A673 (cell line): ENCODE data around the gene PTGES3L. TPM values are rescaled to one million over a fixed set of nuclear protein-coding genes. Genes with fewer than 3 reads are reported as not detected.
"Not testable (repeated sequence)": the region's sequence is repeated elsewhere in the genome, so short reads cannot be mapped to it uniquely, and the experiment has no call there.

ENCODE experiments used
- BruUV-seq: library from RNA; stranded (reverse); fragments of 400-500 nt; replicated peaks from 2 replicates; lab custom pipeline; 2021; lab: Mats Ljungman, UMichigan
- CTCF ChIA-PET: fragments of 300-600 bp; sonication (Branson Sonifier 250); formaldehyde crosslinking; loops from one replicate; lab custom pipeline; 2022; ENCODE audit warnings: antibody characterized with exemption; lab: Charles Lee
- POLR2A ChIA-PET: fragments of 300-600 bp; sonication (Branson Sonifier 250); formaldehyde crosslinking; loops from one replicate; lab custom pipeline; 2022; ENCODE audit warnings: antibody characterized with exemption; ENCODE audit not compliant: low non-redundant PET; lab: Charles Lee
- DNase-seq: peaks from one replicate; pipeline ENCODE4 v3.0.0-alpha.2; 2015; ENCODE audit warnings: low spot score
- H3K27ac ChIP-seq: fragments of 200-600 bp; sonication (generic); 2 replicates; pipeline ENCODE4 v1.5.1; 2016; ENCODE audit warnings: mixed run types, low read depth, mild to moderate bottlenecking, mixed read lengths, antibody characterized with exemption, low read length; ENCODE audit not compliant: poor library complexity, severe bottlenecking
- H3K27me3 ChIP-seq: fragments of 200-600 bp; sonication (generic); replicated peaks from 2 replicates; pipeline ENCODE4 v1.6.1; 2017; ENCODE audit warnings: mixed run types, low read depth, mild to moderate bottlenecking, mixed read lengths, antibody characterized with exemption, low read length; ENCODE audit not compliant: insufficient read depth, poor library complexity
- H3K36me3 ChIP-seq: fragments of 200-600 bp; sonication (generic); 2 replicates; pipeline ENCODE4 v1.6.1; 2016; ENCODE audit warnings: mixed run types, mild to moderate bottlenecking, mixed read lengths, antibody characterized with exemption, low read length; ENCODE audit not compliant: insufficient read depth, poor library complexity, severe bottlenecking
- H3K4me1 ChIP-seq: fragments of 200-600 bp; sonication (generic); 2 replicates; pipeline ENCODE4 v1.6.1; 2017; ENCODE audit warnings: mixed run types, mild to moderate bottlenecking, mixed read lengths, antibody characterized with exemption, low read length; ENCODE audit not compliant: insufficient read depth, poor library complexity, severe bottlenecking
- H3K4me3 ChIP-seq: fragments of 200-600 bp; sonication (generic); 2 replicates; pipeline ENCODE4 v1.5.1; 2016; ENCODE audit warnings: low read depth, mixed run types, mild to moderate bottlenecking, mixed read lengths, low read length; ENCODE audit not compliant: poor library complexity, severe bottlenecking
- H3K9me3 ChIP-seq: fragments of 200-600 bp; sonication (generic); 2 replicates; pipeline ENCODE4 v1.6.1; 2016; ENCODE audit warnings: mixed run types, low read depth, mild to moderate bottlenecking, mixed read lengths, antibody characterized with exemption, low read length; ENCODE audit not compliant: poor library complexity, severe bottlenecking
- CTCF ChIP-seq: fragments of 300-800, 200-600 bp; sonication (generic); conservative IDR thresholded peaks from 2 replicates; pipeline ENCODE4 v1.5.1; 2017; ENCODE audit warnings: low read depth, mild to moderate bottlenecking, antibody characterized with exemption, low read length, moderate library complexity, mixed read lengths
- EZH2 ChIP-seq: fragments of 200-600 bp; sonication (generic); IDR thresholded peaks from 2 replicates; pipeline ENCODE4 v1.6.1; 2017; ENCODE audit warnings: borderline replicate concordance, low read depth, mild to moderate bottlenecking, mixed read lengths, antibody characterized with exemption, low read length; ENCODE audit not compliant: poor library complexity, severe bottlenecking
- intact Hi-C: fragments of 100-400 bp; cut with micrococcal nuclease; formaldehyde crosslinking; loops from one replicate; pipeline ENCODE4 v1.10.0; 2022; ENCODE audit not compliant: unreplicated experiment
- total RNA-seq: library from RNA; stranded (reverse); gene quantifications from 2 replicates; pipeline ENCODE4 v1.2.3, GENCODE V29; 2021

Gene PTGES3L
- total RNA-seq, 1 experiment from 2014 or later, result 0.64 TPM

GRCh38 chr17:42999003-42999525 is 19.2 kb upstream of the PTGES3L start:
- H3K36me3 ChIP-seq, result peaks cover 33% of the 10 kb centered on the region
- ChIA-PET POLR2A (no interaction called here), CTCF (interaction anchor here (1.5 kb wide), 1 partner anchor 25 kb away, joined by 3 read pairs; no protein-coding TSS in a partner anchor)
- no peaks in the 10 kb centered on the region for H3K9me3 ChIP-seq
- peak overlapping the region; percentile 92 for H3K27ac ChIP-seq
- no peak for DNase-seq
- intact Hi-C loops, result no loop called here
- no peaks in the 10 kb centered on the region for H3K27me3 ChIP-seq
- no TSS peak for BruUV-seq
- H3K4me3 ChIP-seq, result peak overlapping the region; percentile 92
- peaks cover 6% of the 10 kb centered on the region for H3K4me1 ChIP-seq
- TF ChIP-seq CTCF (no peak), EZH2 (no peak)

- intact Hi-C loops, result no loop called here
- TF ChIP-seq EZH2, result no peak
- peak; percentile 65 for TF ChIP-seq CTCF
- peak; percentile 98 for DNase-seq
- Histone ChIP-seq H3K9me3 (no peaks in the 10 kb centered on the region), H3K27me3 (no peaks in the 10 kb centered on the region), H3K4me1 (peaks cover 6% of the 10 kb centered on the region), H3K27ac (peak within 1 kb of the TSS; percentile 92), H3K36me3 (peaks cover 30% of the 10 kb centered on the region), H3K4me3 (peak within 1 kb of the TSS; percentile 92)
- ChIA-PET CTCF (interaction anchor here (0.6 to 1.5 kb wide), 3 partner anchors 26 to 82 kb away, joined by 3 to 4 read pairs (median 3); partner anchors contain the start of gene AARSD1), POLR2A (interaction anchor here (0.7 to 0.9 kb wide), 4 partner anchors 8 to 317 kb away, joined by 3 to 17 read pairs (median 6); partner anchors contain the start of gene IFI35)
- TSS peak; percentile 83 for BruUV-seq
Observed at GRCh38 chr17:42997984-42998938, 18.4 kb upstream of the PTGES3L start, which contains the start of gene RPL27. Gene RPL27, plus strand, starts transcription at chr17:42998419. Its CDS starts 332 bp downstream, at chr17:42998751.

GRCh38 chr17:42997390-42997983 is 17.6 kb upstream of the PTGES3L start:
- Histone ChIP-seq H3K4me1 (peaks cover 6% of the 10 kb centered on the region), H3K9me3 (no peaks in the 10 kb centered on the region), H3K4me3 (peak overlapping the region; percentile 92), H3K36me3 (peaks cover 22% of the 10 kb centered on the region), H3K27me3 (no peaks in the 10 kb centered on the region), H3K27ac (no peak overlapping the region)
- ChIA-PET CTCF (interaction anchor here (0.6 to 1.5 kb wide), 3 partner anchors 27 to 83 kb away, joined by 3 to 4 read pairs (median 3); partner anchors contain the start of gene AARSD1), POLR2A (interaction anchor here (0.7 to 0.9 kb wide), 4 partner anchors 9 to 318 kb away, joined by 3 to 17 read pairs (median 6); partner anchors contain the start of gene IFI35)
- intact Hi-C loops, result no loop called here
- no peak for DNase-seq
- no TSS peak for BruUV-seq
- no peak for TF ChIP-seq CTCF
- no peak for TF ChIP-seq EZH2

GRCh38 chr17:42993913-42994312 is 14.0 kb upstream of the PTGES3L start:
- H3K36me3 ChIP-seq, CTCF ChIA-PET, H3K27me3 ChIP-seq, H3K27ac ChIP-seq, BruUV-seq, H3K9me3 ChIP-seq, DNase-seq, H3K4me1 ChIP-seq, intact Hi-C loops, POLR2A ChIA-PET, H3K4me3 ChIP-seq: not testable (repeated sequence)
